ENCODE data around the gene MTMR12.
"Not testable (repeated sequence)": the region's sequence is repeated elsewhere in the genome, so short reads cannot be mapped to it uniquely, and the experiment has no call there.

The MTMR12 gene

GRCh38 chr5:32285510-32286138, 27.1 kb downstream of the MTMR12 start:
- H3K4me2 ChIP-seq (ENCODE audit: low read length): no peak overlapping the region
- peaks cover 4% of the 10 kb centered on the region for H4K20me1 ChIP-seq (ENCODE audit: insufficient read depth, low read length)
- H3K9ac ChIP-seq (ENCODE audit: low read length): no peak overlapping the region
- no peaks in the 10 kb centered on the region for H3K9me3 ChIP-seq (ENCODE audit: insufficient read depth, low read length)
- no peak overlapping the region for H2AFZ ChIP-seq (ENCODE audit: low read depth, low read length)
- H3K79me2 ChIP-seq (ENCODE audit: low read length): peaks cover 24% of the 10 kb centered on the region
- no peaks in the 10 kb centered on the region for H3K27me3 ChIP-seq (ENCODE audit: low read depth, low read length)
- H3K36me3 ChIP-seq (replicated peaks; ENCODE audit: low read depth, low read length): no peaks in the 10 kb centered on the region
- H3K4me3 ChIP-seq (ENCODE audit: low read length): no peak overlapping the region
- H3K4me1 ChIP-seq (ENCODE audit: low read length): peaks cover 7% of the 10 kb centered on the region
- no peak overlapping the region for H3K27ac ChIP-seq (ENCODE audit: low read length)
- TF ChIP-seq EZH2phosphoT487 (IDR thresholded peaks at IDR 0.05; ENCODE audit: low read depth) (no peak), CTCF (IDR thresholded peaks at IDR 0.05; ENCODE audit: low read depth, low read length) (no peak)

GRCh38 chr5:32283539-32284377, 29.0 kb downstream of the MTMR12 start:
- H2AFZ ChIP-seq (ENCODE audit: low read depth, low read length): no peak overlapping the region
- no peak overlapping the region for H3K4me3 ChIP-seq (ENCODE audit: low read length)
- no peak overlapping the region for H3K9ac ChIP-seq (ENCODE audit: low read length)
- no peaks in the 10 kb centered on the region for H3K36me3 ChIP-seq (replicated peaks; ENCODE audit: low read depth, low read length)
- peaks cover 4% of the 10 kb centered on the region for H4K20me1 ChIP-seq (ENCODE audit: insufficient read depth, low read length)
- no peak overlapping the region for H3K27ac ChIP-seq (ENCODE audit: low read length)
- H3K4me2 ChIP-seq (ENCODE audit: low read length): no peak overlapping the region
- H3K4me1 ChIP-seq (ENCODE audit: low read length): peaks cover 9% of the 10 kb centered on the region
- TF ChIP-seq CTCF (IDR thresholded peaks at IDR 0.05; ENCODE audit: low read depth, low read length) (no peak), EZH2phosphoT487 (IDR thresholded peaks at IDR 0.05; ENCODE audit: low read depth) (no peak)
- H3K79me2 ChIP-seq (ENCODE audit: low read length): peaks cover 21% of the 10 kb centered on the region
- no peaks in the 10 kb centered on the region for H3K27me3 ChIP-seq (ENCODE audit: low read depth, low read length)
- H3K9me3 ChIP-seq (ENCODE audit: insufficient read depth, low read length): no peaks in the 10 kb centered on the region

GRCh38 chr5:32283061-32283460, 29.7 kb downstream of the MTMR12 start:
- no peak overlapping the region for H3K27ac ChIP-seq (ENCODE audit: low read length)
- H4K20me1 ChIP-seq (ENCODE audit: insufficient read depth, low read length): peaks cover 4% of the 10 kb centered on the region
- no peak overlapping the region for H3K4me2 ChIP-seq (ENCODE audit: low read length)
- no peaks in the 10 kb centered on the region for H3K36me3 ChIP-seq (replicated peaks; ENCODE audit: low read depth, low read length)
- peaks cover 21% of the 10 kb centered on the region for H3K79me2 ChIP-seq (ENCODE audit: low read length)
- TF ChIP-seq CTCF (IDR thresholded peaks at IDR 0.05; ENCODE audit: low read depth, low read length) (no peak), EZH2phosphoT487 (IDR thresholded peaks at IDR 0.05; ENCODE audit: low read depth) (no peak)
- no peak overlapping the region for H2AFZ ChIP-seq (ENCODE audit: low read depth, low read length)
- H3K4me1 ChIP-seq (ENCODE audit: low read length): peaks cover 13% of the 10 kb centered on the region
- no peaks in the 10 kb centered on the region for H3K27me3 ChIP-seq (ENCODE audit: low read depth, low read length)
- no peaks in the 10 kb centered on the region for H3K9me3 ChIP-seq (ENCODE audit: insufficient read depth, low read length)
- H3K9ac ChIP-seq (ENCODE audit: low read length): no peak overlapping the region
- no peak overlapping the region for H3K4me3 ChIP-seq (ENCODE audit: low read length)

- H3K27ac ChIP-seq (ENCODE audit: low read length): no peak overlapping the region
- H2AFZ ChIP-seq (ENCODE audit: low read depth, low read length): no peak overlapping the region
- H3K9me3 ChIP-seq (ENCODE audit: insufficient read depth, low read length): no peaks in the 10 kb centered on the region
- H4K20me1 ChIP-seq (ENCODE audit: insufficient read depth, low read length): peaks cover 4% of the 10 kb centered on the region
- no peaks in the 10 kb centered on the region for H3K27me3 ChIP-seq (ENCODE audit: low read depth, low read length)
- peaks cover 17% of the 10 kb centered on the region for H3K4me1 ChIP-seq (ENCODE audit: low read length)
- H3K79me2 ChIP-seq (ENCODE audit: low read length): peaks cover 23% of the 10 kb centered on the region
- no peaks in the 10 kb centered on the region for H3K36me3 ChIP-seq (replicated peaks; ENCODE audit: low read depth, low read length)
- no peak overlapping the region for H3K4me2 ChIP-seq (ENCODE audit: low read length)
- no peak overlapping the region for H3K4me3 ChIP-seq (ENCODE audit: low read length)
- H3K9ac ChIP-seq (ENCODE audit: low read length): no peak overlapping the region
- no peak for TF ChIP-seq EZH2phosphoT487 (IDR thresholded peaks at IDR 0.05; ENCODE audit: low read depth)
- TF ChIP-seq CTCF (IDR thresholded peaks at IDR 0.05; ENCODE audit: low read depth, low read length): no peak
Measured at GRCh38 chr5:32282633-32283032, 30.1 kb downstream of the MTMR12 start.

GRCh38 chr5:32281378-32282133, 31.2 kb downstream of the MTMR12 start:
- not testable (repeated sequence) for H3K27ac ChIP-seq (ENCODE audit: low read length); H3K9ac ChIP-seq (ENCODE audit: low read length); H3K4me3 ChIP-seq (ENCODE audit: low read length); H4K20me1 ChIP-seq (ENCODE audit: insufficient read depth, low read length); H3K27me3 ChIP-seq (ENCODE audit: low read depth, low read length); H2AFZ ChIP-seq (ENCODE audit: low read depth, low read length); H3K36me3 ChIP-seq (replicated peaks; ENCODE audit: low read depth, low read length); H3K9me3 ChIP-seq (ENCODE audit: insufficient read depth, low read length); H3K4me2 ChIP-seq (ENCODE audit: low read length)
- peaks cover 24% of the 10 kb centered on the region for H3K79me2 ChIP-seq (ENCODE audit: low read length)
- H3K4me1 ChIP-seq (ENCODE audit: low read length): peaks cover 22% of the 10 kb centered on the region

Measured in OCI-LY3 (cell line).